GM23338 (cell line): ENCODE measurements around the gene HIVEP3. TPM values are rescaled to one million over a fixed set of nuclear protein-coding genes. Genes with fewer than 3 reads are reported as not detected.

Source experiments
- ATAC-seq: fragments of 200-7000 bp; cut with Tn5 transposase; 3 replicates; pipeline ENCODE4 v1.9.1; 2020
- DNase-seq: peaks from one replicate; pipeline ENCODE4 v3.0.0-alpha.2; 2015; ENCODE audit warnings: low spot score
- H2AFZ ChIP-seq: fragments of 200-600 bp; sonication (generic); 2 replicates; pipeline ENCODE4 v1.8.0; 2016; ENCODE audit warnings: antibody characterized with exemption, mild to moderate bottlenecking, moderate library complexity
- H3F3A ChIP-seq: fragments of 200-600 bp; sonication (generic); replicated peaks from 2 replicates; pipeline ENCODE4 v1.8.0; 2017; ENCODE audit warnings: antibody characterized with exemption, mixed run types, low read depth
- H3K27ac ChIP-seq: fragments of 200-600 bp; sonication (generic); 2 replicates; pipeline ENCODE4 v1.6.1; 2016; ENCODE audit warnings: low read depth
- H3K27me3 ChIP-seq: fragments of 200-600 bp; sonication (generic); 2 replicates; pipeline ENCODE4 v1.8.0; 2016; ENCODE audit warnings: mild to moderate bottlenecking, mixed run types, moderate library complexity; ENCODE audit not compliant: insufficient read depth
- H3K36me3 ChIP-seq: fragments of 200-600 bp; sonication (generic); 2 replicates; pipeline ENCODE4 v1.8.0; 2016; ENCODE audit warnings: mild to moderate bottlenecking; ENCODE audit not compliant: insufficient read depth
- H3K4me1 ChIP-seq: fragments of 200-600 bp; sonication (generic); 2 replicates; pipeline ENCODE4 v1.8.0; 2016; ENCODE audit warnings: mild to moderate bottlenecking, moderate library complexity; ENCODE audit not compliant: insufficient read depth
- H3K4me2 ChIP-seq: fragments of 200-600 bp; sonication (generic); 2 replicates; pipeline ENCODE4 v1.7.1; 2017; ENCODE audit warnings: mixed run types
- H3K4me3 ChIP-seq: fragments of 200-600 bp; sonication (generic); 2 replicates; pipeline ENCODE4 v1.6.1; 2016; ENCODE audit warnings: mixed run types
- H3K79me2 ChIP-seq: fragments of 200-600 bp; sonication (generic); replicated peaks from 2 replicates; pipeline ENCODE4 v1.8.0; 2017; ENCODE audit warnings: mild to moderate bottlenecking; ENCODE audit not compliant: insufficient read depth
- H3K9me2 ChIP-seq: fragments of 200-600 bp; sonication (generic); 2 replicates; pipeline ENCODE4 v1.8.0; 2017; ENCODE audit not compliant: insufficient read depth
- H4K20me1 ChIP-seq: fragments of 200-600 bp; sonication (generic); replicated peaks from 2 replicates; pipeline ENCODE4 v1.8.0; 2017; ENCODE audit warnings: mild to moderate bottlenecking; ENCODE audit not compliant: insufficient read depth
- H3K27ac Mint-ChIP-seq: 2 replicates; pipeline ENCODE4 v1.8.0; 2020; ENCODE audit warnings: inconsistent platforms, mild to moderate bottlenecking, moderate library complexity, mixed read lengths
- H3K27me3 Mint-ChIP-seq: 3 replicates; pipeline ENCODE4 v1.8.0; 2022; ENCODE audit warnings: low read depth, mild to moderate bottlenecking, moderate library complexity, mixed read lengths, inconsistent platforms; ENCODE audit not compliant: insufficient read depth, poor library complexity
- H3K36me3 Mint-ChIP-seq: 3 replicates; pipeline ENCODE4 v1.8.0; 2021; ENCODE audit warnings: low read depth, mild to moderate bottlenecking, inconsistent platforms, moderate library complexity, mixed read lengths
- H3K4me1 Mint-ChIP-seq: 3 replicates; pipeline ENCODE4 v1.8.0; 2020; ENCODE audit warnings: mild to moderate bottlenecking, inconsistent platforms, mixed read lengths
- H3K4me3 Mint-ChIP-seq: 3 replicates; pipeline ENCODE4 v1.8.0; 2021; ENCODE audit warnings: moderate library complexity, mild to moderate bottlenecking, inconsistent platforms, mixed read lengths
- H3K9me3 Mint-ChIP-seq: 3 replicates; pipeline ENCODE4 v1.8.0; 2020; ENCODE audit warnings: moderate library complexity, mild to moderate bottlenecking, inconsistent platforms, mixed read lengths
- CREB1 ChIP-seq: fragments of 250-450 bp; sonication (Bioruptor Pico); IDR thresholded peaks from 2 replicates; pipeline ENCODE4 v1.5.0; 2020; ENCODE audit warnings: low read depth, mild to moderate bottlenecking, moderate library complexity
- EZH2 ChIP-seq: fragments of 200-600 bp; sonication (generic); IDR thresholded peaks from one replicate; pipeline ENCODE4 v1.8.0; 2017; ENCODE audit warnings: antibody characterized with exemption, mild to moderate bottlenecking, low read depth; ENCODE audit not compliant: unreplicated experiment
- EZH2phosphoT487 ChIP-seq: fragments of 200-600 bp; sonication (generic); IDR thresholded peaks from one replicate; pipeline ENCODE4 v1.8.1; 2018; ENCODE audit warnings: antibody characterized with exemption; ENCODE audit not compliant: unreplicated experiment
- JUNB ChIP-seq: IDR thresholded peaks from one replicate; pipeline ENCODE4 v1.6.1; 2016; ENCODE audit warnings: antibody characterized with exemption; ENCODE audit not compliant: unreplicated experiment
- POLR2AphosphoS5 ChIP-seq: IDR thresholded peaks from 2 replicates; pipeline ENCODE4 v1.6.1; 2016; ENCODE audit warnings: antibody characterized with exemption, low read depth
- STAT1 ChIP-seq: IDR thresholded peaks from one replicate; pipeline ENCODE4 v1.6.1; 2016; ENCODE audit warnings: antibody characterized with exemption; ENCODE audit not compliant: unreplicated experiment
- ZNF114 ChIP-seq: fragments of 250-450 bp; sonication (Bioruptor Pico); IDR thresholded peaks from 2 replicates; pipeline ENCODE4 v1.5.0; 2020; ENCODE audit warnings: mild to moderate bottlenecking, moderate library complexity
- ZNF331 ChIP-seq: fragments of 250-450 bp; sonication (Bioruptor Pico); IDR thresholded peaks from 2 replicates; pipeline ENCODE4 v1.5.0; 2020; ENCODE audit warnings: low read depth, mild to moderate bottlenecking, moderate library complexity
- polyA plus RNA-seq: library from polyadenylated mRNA; unstranded; fragments of >200 nt; fragmentation: Nextera tagmentation; extraction: Ambion mirVana; gene quantifications from 2 replicates; pipeline ENCODE4 v1.2.1, GENCODE V29; 2016
- total RNA-seq: library from RNA; depleted of rRNA; stranded (reverse); fragments of >200 nt; shearing (Covaris generic); gene quantifications from 2 replicates; pipeline ENCODE4 v1.2.3, GENCODE V29; 2014
- TF ChIP-seq, protein P1 (sequence below), 2 experiments: fragments of 200-600 bp in 1 of 2; sonication (generic) in 1 of 2; conservative IDR thresholded peaks; 2 replicates each; pipeline versions ENCODE4 v1.5.1 to v1.6.1; 2016 to 2017; ENCODE audit warnings: antibody characterized with exemption in 2 of 2, low read depth in 2 of 2, mild to moderate bottlenecking in 2 of 2, moderate library complexity in 1 of 2
- TF ChIP-seq, protein P2 (sequence below): IDR thresholded peaks from 2 replicates; pipeline ENCODE4 v1.6.1; 2016; ENCODE audit warnings: antibody characterized with exemption
- TF ChIP-seq, protein P3 (sequence below): fragments of 250-450 bp; sonication (Bioruptor Pico); IDR thresholded peaks from 2 replicates; pipeline ENCODE4 v1.5.0; 2020; ENCODE audit warnings: mild to moderate bottlenecking, moderate library complexity

The HIVEP3 gene
- total and polyA plus RNA-seq, 2 experiments from 2014 or later: 0.14 to 0.24 TPM

DNA sequence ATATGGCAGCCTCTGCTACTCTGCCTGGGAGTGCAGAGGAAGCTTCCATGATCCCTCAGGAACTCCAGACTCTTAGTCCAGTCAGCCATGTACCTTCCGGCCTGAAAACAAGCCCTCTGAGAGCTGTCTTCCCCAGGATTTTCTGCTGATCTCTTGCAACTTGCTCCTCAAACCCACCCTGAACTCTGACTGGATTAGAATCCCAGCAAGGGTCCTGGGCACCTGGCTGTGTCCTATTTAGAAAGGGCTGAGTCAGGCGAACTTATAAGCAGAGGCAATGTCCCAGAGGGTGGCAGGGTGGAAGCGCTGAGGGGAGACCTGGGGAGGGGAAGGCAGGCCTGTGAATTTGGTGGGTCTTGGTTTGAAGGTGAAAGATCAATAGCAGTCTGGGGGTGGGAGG, 249.8 kb downstream of the HIVEP3 start (continued):
- TF ChIP-seq, protein P1, sequence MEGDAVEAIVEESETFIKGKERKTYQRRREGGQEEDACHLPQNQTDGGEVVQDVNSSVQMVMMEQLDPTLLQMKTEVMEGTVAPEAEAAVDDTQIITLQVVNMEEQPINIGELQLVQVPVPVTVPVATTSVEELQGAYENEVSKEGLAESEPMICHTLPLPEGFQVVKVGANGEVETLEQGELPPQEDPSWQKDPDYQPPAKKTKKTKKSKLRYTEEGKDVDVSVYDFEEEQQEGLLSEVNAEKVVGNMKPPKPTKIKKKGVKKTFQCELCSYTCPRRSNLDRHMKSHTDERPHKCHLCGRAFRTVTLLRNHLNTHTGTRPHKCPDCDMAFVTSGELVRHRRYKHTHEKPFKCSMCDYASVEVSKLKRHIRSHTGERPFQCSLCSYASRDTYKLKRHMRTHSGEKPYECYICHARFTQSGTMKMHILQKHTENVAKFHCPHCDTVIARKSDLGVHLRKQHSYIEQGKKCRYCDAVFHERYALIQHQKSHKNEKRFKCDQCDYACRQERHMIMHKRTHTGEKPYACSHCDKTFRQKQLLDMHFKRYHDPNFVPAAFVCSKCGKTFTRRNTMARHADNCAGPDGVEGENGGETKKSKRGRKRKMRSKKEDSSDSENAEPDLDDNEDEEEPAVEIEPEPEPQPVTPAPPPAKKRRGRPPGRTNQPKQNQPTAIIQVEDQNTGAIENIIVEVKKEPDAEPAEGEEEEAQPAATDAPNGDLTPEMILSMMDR (conservative IDR thresholded peaks at IDR 0.05; ENCODE audit: low read depth in 2 of 2): no peak
- TF ChIP-seq STAT1 (no peak), EZH2phosphoT487 (no peak), ZNF331 (CRISPR knock-in tag) (no peak), ZNF114 (CRISPR knock-in tag) (no peak), EZH2 (no peak), POLR2AphosphoS5 (no peak), CREB1 (CRISPR knock-in tag) (no peak), JUNB (no peak)
- TF ChIP-seq, protein P2, sequence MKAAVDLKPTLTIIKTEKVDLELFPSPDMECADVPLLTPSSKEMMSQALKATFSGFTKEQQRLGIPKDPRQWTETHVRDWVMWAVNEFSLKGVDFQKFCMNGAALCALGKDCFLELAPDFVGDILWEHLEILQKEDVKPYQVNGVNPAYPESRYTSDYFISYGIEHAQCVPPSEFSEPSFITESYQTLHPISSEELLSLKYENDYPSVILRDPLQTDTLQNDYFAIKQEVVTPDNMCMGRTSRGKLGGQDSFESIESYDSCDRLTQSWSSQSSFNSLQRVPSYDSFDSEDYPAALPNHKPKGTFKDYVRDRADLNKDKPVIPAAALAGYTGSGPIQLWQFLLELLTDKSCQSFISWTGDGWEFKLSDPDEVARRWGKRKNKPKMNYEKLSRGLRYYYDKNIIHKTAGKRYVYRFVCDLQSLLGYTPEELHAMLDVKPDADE: no peak

DNA sequence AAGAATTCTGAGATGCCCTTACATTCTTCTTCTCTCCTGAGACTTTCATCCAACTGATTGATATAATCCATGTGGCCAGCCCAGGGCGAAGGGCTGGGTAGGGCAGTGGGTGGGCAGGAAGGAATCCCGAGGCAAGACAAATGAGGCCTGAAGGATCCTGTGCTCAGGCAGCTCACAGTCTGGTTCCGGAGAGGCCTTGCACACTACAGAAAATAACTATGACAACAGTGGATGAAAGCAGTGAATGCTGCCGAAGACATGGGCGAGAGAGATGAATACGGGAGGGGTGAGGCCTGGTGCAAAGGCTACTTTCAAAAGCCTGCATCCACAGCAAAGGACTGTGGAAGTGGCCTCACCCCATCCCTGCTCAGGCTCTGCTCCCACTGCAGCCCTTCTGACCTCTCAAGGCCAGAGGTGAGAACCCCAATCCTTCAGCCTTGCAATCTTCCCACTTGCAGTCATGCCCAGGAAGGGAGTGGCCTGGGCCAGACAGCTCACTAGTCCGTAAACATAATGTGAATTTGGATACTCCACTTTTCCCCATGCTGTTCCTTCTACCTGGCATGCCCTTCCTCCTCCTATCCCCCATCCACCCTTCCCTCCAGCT, 250.6 kb downstream of the HIVEP3 start:
- Histone ChIP-seq H4K20me1 (no peaks in the 10 kb centered on the region), H3F3A (no peaks in the 10 kb centered on the region), H3K27ac (no peak overlapping the region), H3K79me2 (no peaks in the 10 kb centered on the region), H3K4me3 (no peak overlapping the region), H2AFZ (no peak overlapping the region), H3K9me2 (no peaks in the 10 kb centered on the region), H3K4me1 (no peaks in the 10 kb centered on the region), H3K36me3 (no peaks in the 10 kb centered on the region), H3K4me2 (no peak overlapping the region), H3K27me3 (peaks cover 7% of the 10 kb centered on the region)
- Mint-ChIP-seq H3K27ac (no peak overlapping the region), H3K4me3 (no peak overlapping the region), H3K4me1 (peaks cover 7% of the 10 kb centered on the region; the same call in 1 of the 3 replicates), H3K27me3 (peaks cover 21% of the 10 kb centered on the region), H3K9me3 (no peaks in the 10 kb centered on the region), H3K36me3 (no peaks in the 10 kb centered on the region)
- DNase-seq (no peak), ATAC-seq (no peak)
- TF ChIP-seq JUNB (no peak), STAT1 (no peak), EZH2 (no peak), ZNF331 (CRISPR knock-in tag) (no peak), CREB1 (CRISPR knock-in tag) (no peak)
- TF ChIP-seq, protein P3, sequence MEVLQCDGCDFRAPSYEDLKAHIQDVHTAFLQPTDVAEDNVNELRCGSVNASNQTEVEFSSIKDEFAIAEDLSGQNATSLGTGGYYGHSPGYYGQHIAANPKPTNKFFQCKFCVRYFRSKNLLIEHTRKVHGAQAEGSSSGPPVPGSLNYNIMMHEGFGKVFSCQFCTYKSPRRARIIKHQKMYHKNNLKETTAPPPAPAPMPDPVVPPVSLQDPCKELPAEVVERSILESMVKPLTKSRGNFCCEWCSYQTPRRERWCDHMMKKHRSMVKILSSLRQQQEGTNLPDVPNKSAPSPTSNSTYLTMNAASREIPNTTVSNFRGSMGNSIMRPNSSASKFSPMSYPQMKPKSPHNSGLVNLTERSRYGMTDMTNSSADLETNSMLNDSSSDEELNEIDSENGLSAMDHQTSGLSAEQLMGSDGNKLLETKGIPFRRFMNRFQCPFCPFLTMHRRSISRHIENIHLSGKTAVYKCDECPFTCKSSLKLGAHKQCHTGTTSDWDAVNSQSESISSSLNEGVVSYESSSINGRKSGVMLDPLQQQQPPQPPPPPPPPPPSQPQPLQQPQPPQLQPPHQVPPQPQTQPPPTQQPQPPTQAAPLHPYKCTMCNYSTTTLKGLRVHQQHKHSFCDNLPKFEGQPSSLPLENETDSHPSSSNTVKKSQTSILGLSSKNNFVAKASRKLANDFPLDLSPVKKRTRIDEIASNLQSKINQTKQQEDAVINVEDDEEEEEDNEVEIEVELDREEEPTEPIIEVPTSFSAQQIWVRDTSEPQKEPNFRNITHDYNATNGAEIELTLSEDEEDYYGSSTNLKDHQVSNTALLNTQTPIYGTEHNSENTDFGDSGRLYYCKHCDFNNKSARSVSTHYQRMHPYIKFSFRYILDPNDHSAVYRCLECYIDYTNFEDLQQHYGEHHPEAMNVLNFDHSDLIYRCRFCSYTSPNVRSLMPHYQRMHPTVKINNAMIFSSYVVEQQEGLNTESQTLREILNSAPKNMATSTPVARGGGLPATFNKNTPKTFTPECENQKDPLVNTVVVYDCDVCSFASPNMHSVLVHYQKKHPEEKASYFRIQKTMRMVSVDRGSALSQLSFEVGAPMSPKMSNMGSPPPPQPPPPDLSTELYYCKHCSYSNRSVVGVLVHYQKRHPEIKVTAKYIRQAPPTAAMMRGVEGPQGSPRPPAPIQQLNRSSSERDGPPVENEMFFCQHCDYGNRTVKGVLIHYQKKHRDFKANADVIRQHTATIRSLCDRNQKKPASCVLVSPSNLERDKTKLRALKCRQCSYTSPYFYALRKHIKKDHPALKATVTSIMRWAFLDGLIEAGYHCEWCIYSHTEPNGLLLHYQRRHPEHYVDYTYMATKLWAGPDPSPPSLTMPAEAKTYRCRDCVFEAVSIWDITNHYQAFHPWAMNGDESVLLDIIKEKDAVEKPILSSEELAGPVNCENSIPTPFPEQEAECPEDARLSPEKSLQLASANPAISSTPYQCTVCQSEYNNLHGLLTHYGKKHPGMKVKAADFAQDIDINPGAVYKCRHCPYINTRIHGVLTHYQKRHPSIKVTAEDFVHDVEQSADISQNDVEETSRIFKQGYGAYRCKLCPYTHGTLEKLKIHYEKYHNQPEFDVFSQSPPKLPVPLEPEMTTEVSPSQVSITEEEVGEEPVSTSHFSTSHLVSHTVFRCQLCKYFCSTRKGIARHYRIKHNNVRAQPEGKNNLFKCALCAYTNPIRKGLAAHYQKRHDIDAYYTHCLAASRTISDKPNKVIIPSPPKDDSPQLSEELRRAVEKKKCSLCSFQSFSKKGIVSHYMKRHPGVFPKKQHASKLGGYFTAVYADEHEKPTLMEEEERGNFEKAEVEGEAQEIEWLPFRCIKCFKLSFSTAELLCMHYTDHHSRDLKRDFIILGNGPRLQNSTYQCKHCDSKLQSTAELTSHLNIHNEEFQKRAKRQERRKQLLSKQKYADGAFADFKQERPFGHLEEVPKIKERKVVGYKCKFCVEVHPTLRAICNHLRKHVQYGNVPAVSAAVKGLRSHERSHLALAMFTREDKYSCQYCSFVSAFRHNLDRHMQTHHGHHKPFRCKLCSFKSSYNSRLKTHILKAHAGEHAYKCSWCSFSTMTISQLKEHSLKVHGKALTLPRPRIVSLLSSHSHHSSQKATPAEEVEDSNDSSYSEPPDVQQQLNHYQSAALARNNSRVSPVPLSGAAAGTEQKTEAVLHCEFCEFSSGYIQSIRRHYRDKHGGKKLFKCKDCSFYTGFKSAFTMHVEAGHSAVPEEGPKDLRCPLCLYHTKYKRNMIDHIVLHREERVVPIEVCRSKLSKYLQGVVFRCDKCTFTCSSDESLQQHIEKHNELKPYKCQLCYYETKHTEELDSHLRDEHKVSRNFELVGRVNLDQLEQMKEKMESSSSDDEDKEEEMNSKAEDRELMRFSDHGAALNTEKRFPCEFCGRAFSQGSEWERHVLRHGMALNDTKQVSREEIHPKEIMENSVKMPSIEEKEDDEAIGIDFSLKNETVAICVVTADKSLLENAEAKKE (CRISPR knock-in tag): no peak
- TF ChIP-seq, protein P1 (conservative IDR thresholded peaks at IDR 0.05; ENCODE audit: low read depth in 2 of 2): no peak
